NCI-H1417 treated with DMSO at 0.1 percent for 48 hours (cell line): ENCODE results near the gene CXADR.

ENCODE experiments used
- DNase-seq: peaks from one replicate; lab custom pipeline; 2025; lab: John Stamatoyannopoulos, UW

CXADR gene

GRCh38 chr21:17607684-17608083, 94.8 kb downstream of the CXADR start:
- no peak for DNase-seq

- no peak for DNase-seq
Measured at GRCh38 chr21:17609681-17610080, 96.8 kb downstream of the CXADR start.

GRCh38 chr21:17610911-17611310, 98.1 kb downstream of the CXADR start:
- no peak for DNase-seq

DNA sequence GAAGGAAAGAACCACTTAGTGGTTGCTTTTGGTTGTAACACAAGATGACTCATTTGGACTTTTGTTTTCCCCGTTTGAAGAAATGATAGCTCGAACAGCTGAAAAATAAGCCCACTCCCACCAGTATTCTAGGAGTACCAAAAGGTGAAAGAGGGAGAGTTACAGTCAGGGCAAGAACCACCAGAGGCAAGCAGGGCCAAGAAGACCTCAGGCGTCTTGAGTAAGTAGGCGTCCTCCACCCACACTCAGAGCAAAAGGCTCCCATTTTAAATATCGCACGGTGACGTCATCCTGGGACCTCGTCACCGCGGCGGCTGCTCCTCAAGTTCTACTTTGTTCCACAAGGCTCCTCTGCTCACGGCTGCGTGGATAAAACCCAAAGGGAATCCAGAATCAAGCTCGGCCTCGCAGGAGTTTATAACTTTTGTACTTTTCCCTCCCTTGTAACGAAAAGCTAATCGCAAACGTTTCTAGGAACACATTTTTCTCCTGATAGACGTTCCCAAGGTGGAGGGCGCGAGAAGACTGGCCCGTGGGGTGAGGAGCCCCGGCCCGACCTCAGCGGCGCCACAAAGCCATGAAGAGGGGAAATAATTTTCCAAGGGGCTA, 98.7 kb downstream of the CXADR start:
- no peak for DNase-seq

GRCh38 chr21:17612023-17612564, 99.3 kb downstream of the CXADR start:
- DNase-seq, result no peak

- peak; percentile 34 for DNase-seq
Measured at GRCh38 chr21:17612565-17613241, 99.9 kb downstream of the CXADR start, which contains the start of gene BTG3. BTG3 (minus strand) TSS chr21:17612901; CDS start chr21:17609144, 3,757 bp downstream.

- no peak for DNase-seq
Measured at GRCh38 chr21:17613242-17613676, 100.4 kb downstream of the CXADR start.

- no peak for DNase-seq
Measured at GRCh38 chr21:17616831-17617230, 104.0 kb downstream of the CXADR start.

- no peak for DNase-seq
Measured at GRCh38 chr21:17622018-17622417, 109.2 kb downstream of the CXADR start.

DNA sequence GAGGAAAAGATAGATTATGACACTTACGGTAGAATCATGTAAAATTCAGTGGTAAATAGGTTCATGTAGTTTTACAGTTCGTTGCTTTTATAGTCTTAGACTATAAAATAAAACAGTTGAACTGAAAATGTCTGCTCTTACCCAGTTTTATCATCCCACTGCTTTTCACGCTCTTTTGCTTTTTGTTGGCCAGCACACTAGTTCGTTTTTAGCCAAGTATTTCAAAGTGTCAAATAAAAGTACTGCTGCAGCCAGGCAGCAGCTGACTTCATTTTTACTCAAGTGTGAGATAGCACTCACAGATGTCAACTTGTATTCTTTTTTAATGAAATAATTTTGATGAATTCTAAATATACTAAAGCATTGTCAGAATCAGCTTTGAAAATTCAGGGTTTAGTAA, 118.4 kb downstream of the CXADR start:
- DNase-seq, result no peak

DNA sequence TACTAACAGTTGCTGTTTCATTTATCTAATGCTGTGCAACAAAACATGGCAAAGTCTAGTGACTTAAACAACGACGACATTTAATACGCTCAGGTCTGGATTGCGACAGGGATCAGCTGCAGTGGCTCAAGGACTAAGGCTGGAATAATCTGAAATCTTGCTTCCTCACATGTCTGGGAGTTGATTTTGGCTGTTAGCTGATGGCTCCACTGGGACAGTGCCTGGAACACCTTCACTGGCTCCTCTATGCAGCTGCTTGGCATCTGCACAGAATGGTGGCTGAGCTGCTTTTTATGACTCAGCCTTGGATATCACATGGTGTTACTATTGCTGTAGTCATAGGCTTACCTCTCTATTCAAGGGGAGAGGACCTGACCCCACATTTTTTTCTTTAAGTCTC, 123.9 kb downstream of the CXADR start:
- no peak for DNase-seq

DNA sequence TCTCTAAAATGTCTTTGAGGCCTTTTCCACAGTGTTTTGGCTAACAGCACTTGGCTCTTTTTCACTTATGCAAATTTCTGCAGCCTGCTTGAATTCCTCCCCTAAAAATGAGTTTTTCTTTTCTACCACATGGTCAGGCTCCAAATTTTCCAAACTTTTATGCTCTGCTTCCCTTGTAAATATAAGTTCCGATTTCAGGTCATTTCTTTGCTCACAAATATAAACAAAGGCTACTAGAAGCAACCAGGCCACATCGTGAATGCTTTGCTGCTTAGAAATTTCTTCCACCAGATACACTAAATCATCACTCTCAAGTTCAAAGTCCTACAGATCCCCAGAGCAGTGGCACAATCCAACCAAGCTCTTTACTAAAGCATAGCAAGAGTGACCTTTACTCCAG, 128.0 kb downstream of the CXADR start:
- DNase-seq, result no peak
